GM12864 (cell line): ENCODE results near the gene DAB1.

Experiments used
- DNase-seq: peaks from one replicate; pipeline ENCODE4 v3.0.0-alpha.2; 2011; ENCODE audit warnings: low read depth
- H3K4me3 ChIP-seq: 2 replicates; pipeline ENCODE4 v1.5.1; 2011; ENCODE audit warnings: mild to moderate bottlenecking, low read depth, low read length, control low read depth
- TF ChIP-seq, protein P1 (sequence below): IDR thresholded peaks from 2 replicates; pipeline ENCODE4 v1.5.1; 2011; ENCODE audit warnings: low read depth, mild to moderate bottlenecking, moderate library complexity, low read length, control low read depth, inconsistent platforms; ENCODE audit errors: missing control alignments

Gene DAB1

DNA sequence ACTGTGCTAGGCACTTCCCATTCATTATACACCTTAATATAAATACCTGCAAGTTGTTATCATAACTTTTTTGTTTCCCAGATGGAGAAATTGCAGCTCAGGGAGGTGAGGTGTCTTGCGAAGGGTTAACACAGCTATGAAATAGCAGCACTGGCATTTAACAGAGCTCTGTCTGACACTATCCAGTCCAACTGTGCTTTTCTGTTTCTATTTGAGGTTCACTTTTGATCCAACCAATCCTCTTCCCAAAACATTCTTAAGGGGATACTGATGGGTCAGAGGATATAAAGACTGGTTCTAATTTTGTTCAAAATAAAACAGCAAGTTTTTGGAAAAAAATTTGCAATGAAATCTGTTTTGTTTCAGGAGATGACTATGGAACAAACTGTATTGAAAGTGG lies 411.5 kb downstream of the DAB1 start:
- H3K4me3 ChIP-seq, result no peak overlapping the region
- TF ChIP-seq, protein P1, sequence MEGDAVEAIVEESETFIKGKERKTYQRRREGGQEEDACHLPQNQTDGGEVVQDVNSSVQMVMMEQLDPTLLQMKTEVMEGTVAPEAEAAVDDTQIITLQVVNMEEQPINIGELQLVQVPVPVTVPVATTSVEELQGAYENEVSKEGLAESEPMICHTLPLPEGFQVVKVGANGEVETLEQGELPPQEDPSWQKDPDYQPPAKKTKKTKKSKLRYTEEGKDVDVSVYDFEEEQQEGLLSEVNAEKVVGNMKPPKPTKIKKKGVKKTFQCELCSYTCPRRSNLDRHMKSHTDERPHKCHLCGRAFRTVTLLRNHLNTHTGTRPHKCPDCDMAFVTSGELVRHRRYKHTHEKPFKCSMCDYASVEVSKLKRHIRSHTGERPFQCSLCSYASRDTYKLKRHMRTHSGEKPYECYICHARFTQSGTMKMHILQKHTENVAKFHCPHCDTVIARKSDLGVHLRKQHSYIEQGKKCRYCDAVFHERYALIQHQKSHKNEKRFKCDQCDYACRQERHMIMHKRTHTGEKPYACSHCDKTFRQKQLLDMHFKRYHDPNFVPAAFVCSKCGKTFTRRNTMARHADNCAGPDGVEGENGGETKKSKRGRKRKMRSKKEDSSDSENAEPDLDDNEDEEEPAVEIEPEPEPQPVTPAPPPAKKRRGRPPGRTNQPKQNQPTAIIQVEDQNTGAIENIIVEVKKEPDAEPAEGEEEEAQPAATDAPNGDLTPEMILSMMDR, result no peak
- DNase-seq, result no peak

DNA sequence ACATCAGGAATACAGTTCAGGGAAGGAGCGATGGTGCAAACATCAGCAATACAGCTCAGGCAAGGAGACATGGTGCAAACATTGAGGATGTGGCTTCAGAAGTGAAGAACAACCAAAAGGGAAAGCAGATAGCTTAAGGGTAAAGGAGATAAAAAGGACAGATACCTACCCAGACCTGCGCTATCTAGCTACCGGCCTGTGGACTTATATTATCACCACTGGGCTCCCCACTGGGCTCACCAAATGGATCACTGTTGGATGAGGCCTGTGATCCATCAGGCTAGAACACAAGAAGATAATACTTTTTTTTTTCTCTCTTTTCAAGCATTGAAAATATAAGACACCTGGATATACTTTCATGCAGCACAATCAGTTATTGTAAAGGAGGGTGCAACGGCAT lies 413.3 kb downstream of the DAB1 start:
- H3K4me3 ChIP-seq, result no peak overlapping the region
- TF ChIP-seq, protein P1, result no peak
- no peak for DNase-seq

DNA sequence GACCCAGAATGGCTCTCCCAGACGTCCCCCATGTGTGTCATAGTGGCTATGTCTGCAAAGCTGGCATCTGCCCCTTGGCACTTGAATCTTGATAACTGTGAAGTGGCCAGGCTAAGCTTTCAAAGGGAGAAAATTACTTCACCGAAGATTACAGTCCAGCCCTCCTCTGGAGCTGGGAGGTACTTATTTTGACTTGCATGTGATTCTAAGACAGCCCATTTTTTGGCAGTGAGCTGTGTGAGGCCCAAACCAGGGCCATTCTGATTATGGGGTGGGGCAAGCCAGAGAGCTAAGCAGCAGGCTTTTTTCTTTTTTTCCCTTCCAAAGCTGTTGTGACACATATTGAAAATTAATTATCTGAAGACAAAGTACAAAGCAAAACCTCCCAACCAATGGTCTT lies 415.9 kb downstream of the DAB1 start:
- no peak overlapping the region for H3K4me3 ChIP-seq
- TF ChIP-seq, protein P1, result no peak
- no peak for DNase-seq

DNA sequence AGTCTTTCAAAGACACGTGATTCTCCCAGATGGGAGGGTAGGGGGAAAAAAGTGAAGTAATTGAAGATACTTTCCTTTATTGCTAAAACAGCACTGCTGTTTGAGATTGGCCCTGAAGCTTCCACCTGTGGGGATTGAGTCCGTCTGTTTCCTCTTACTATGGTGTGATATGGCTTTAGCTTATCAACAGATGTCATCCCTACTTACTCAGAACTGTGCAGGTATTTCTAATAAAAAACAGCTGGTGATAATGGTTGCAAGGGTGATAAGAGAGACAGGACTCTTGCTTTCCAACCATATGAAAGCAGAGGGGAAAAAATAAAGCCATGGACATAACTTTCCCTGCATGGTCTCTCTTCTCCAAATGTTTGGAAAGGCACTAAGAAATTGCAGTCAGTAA lies 416.4 kb downstream of the DAB1 start:
- no peak for DNase-seq
- no peak overlapping the region for H3K4me3 ChIP-seq
- TF ChIP-seq, protein P1, result no peak

DNA sequence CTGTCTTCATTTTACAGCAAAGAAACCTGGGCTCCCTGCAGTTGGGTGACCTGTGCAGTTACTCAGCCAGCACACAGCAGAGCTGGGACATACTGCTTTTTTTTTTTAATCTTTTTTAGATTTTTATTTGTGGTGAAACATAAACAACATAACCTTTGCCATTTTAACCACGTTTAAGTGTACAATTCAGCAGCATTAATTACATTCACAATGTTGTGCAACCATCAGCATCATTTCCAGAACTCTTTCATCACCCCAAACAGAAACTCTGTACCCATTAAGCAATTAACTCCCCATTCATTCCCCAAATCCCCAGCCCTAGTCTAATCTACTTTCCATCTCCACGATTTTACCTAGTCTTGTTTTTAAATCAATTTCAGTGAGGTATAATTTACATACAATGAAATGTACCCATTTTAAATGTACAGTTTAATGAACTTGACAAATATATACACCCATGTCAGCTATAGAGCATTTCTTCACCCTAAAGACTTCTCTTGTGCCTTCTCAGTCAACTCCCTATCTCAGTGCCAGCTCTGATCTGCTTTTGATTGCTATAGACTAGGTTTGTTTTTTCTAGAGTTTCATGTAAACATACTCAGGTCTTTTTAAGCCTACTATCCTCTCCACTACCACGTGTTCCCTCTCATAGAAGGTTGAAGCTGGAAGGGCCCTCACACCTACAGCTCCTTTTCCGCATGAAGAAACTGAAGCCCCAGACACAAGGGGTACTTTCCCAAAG lies 420.3 kb downstream of the DAB1 start:
- TF ChIP-seq, protein P1, result no peak
- DNase-seq, result no peak
- H3K4me3 ChIP-seq, result no peak overlapping the region

DNA sequence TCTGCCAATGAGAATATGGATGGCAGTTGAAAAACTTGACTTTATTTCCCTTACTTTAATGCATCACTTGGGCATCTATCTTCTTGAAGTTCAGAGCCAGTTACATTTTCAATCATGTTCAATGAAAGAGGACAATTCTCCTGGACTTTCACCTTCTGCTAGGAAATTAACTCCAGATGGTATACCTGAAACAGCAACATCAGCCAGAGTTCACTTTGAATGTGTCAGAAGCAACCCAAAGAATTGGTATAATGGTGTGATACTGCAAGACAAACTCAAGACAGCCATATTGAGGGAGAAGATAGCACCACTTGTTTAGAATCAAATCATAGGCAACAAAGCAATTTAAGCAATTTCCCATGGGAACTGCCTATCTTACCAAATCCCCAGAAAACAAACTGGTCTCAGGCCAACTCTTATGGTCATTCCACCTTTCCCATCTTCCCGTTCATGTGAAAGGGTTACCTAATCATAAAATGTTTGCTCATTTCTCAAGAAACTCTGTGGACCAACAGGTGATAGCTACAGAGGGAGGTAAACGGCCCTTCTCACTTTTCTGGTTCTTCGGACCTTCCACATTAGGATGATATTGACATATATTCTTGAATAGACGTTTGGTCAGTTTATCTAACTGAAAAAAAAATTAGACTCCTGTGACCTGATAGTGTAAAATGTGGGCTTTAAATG lies 428.3 kb downstream of the DAB1 start:
- no peak for DNase-seq
- TF ChIP-seq, protein P1, result no peak
- no peak overlapping the region for H3K4me3 ChIP-seq

DNA sequence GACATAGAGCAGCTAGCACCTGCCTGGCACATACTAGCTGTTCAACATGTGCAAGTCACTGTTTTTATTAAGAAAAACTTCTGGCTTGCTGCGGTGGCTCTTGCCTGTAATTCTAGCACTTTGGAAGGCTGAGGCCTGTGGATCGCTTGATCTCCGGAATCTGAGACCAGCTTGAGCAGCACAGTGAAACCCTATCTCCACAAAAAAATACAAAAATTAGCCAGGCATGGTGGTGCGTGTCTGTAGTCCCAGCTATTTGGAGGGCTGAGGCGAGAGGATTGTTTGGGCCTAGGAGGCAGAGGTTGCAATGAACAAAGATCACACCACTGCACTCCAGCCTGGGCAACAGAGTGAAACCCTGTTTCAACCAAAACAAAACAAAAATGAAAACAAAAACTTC lies 430.4 kb downstream of the DAB1 start:
- TF ChIP-seq, protein P1, result no peak
- DNase-seq, result no peak
- H3K4me3 ChIP-seq, result no peak overlapping the region
